Hepatocyte (in vitro differentiated cells): ENCODE measurements around the gene TUBA1C. TPM values are rescaled to one million over a fixed set of nuclear protein-coding genes. Genes with fewer than 3 reads are reported as not detected.

ENCODE experiments used
- DNase-seq: peaks from one replicate; pipeline ENCODE4 v3.0.0-alpha.2; 2016; ENCODE audit warnings: low spot score
- H2AFZ ChIP-seq: fragments of 200-600 bp; sonication (generic); 2 replicates; pipeline ENCODE4 v1.6.0; 2016; ENCODE audit warnings: antibody characterized with exemption, mild to moderate bottlenecking
- H3K27ac ChIP-seq: fragments of 200-600 bp; sonication (generic); 2 replicates; pipeline ENCODE4 v1.5.1; 2016; ENCODE audit warnings: mild to moderate bottlenecking
- H3K27me3 ChIP-seq: fragments of 200-600 bp; sonication (generic); 2 replicates; pipeline ENCODE4 v1.6.1; 2016
- H3K36me3 ChIP-seq: fragments of 200-600 bp; sonication (generic); replicated peaks from 2 replicates; pipeline ENCODE4 v1.5.1; 2016; ENCODE audit warnings: low read depth; ENCODE audit not compliant: insufficient read depth
- H3K4me1 ChIP-seq: fragments of 200-600 bp; sonication (generic); 2 replicates; pipeline ENCODE4 v1.5.1; 2016; ENCODE audit warnings: mild to moderate bottlenecking, moderate library complexity; ENCODE audit not compliant: insufficient read depth
- H3K4me2 ChIP-seq: fragments of 200-600 bp; sonication (generic); 2 replicates; pipeline ENCODE4 v1.6.0; 2016
- H3K4me3 ChIP-seq: fragments of 200-600 bp; sonication (generic); 2 replicates; pipeline ENCODE4 v1.5.1; 2016; ENCODE audit warnings: mild to moderate bottlenecking
- H3K79me2 ChIP-seq: fragments of 200-600 bp; sonication (generic); 2 replicates; pipeline ENCODE4 v1.6.0; 2017; ENCODE audit warnings: mild to moderate bottlenecking
- H3K9me2 ChIP-seq: fragments of 200-600 bp; sonication (generic); replicated peaks from 2 replicates; pipeline ENCODE4 v1.6.0; 2017; ENCODE audit warnings: mild to moderate bottlenecking; ENCODE audit not compliant: insufficient read depth
- H3K9me3 ChIP-seq: fragments of 200-600 bp; sonication (generic); 2 replicates; pipeline ENCODE4 v1.5.1; 2016; ENCODE audit warnings: low read depth, mild to moderate bottlenecking
- H4K20me1 ChIP-seq: fragments of 200-600 bp; sonication (generic); 2 replicates; pipeline ENCODE4 v1.6.0; 2016; ENCODE audit warnings: mild to moderate bottlenecking; ENCODE audit not compliant: insufficient read depth, poor library complexity, severe bottlenecking
- CTCF ChIP-seq: fragments of 200-600 bp; sonication (generic); IDR thresholded peaks from 2 replicates; pipeline ENCODE4 v1.5.1; 2016; ENCODE audit warnings: antibody characterized with exemption, mild to moderate bottlenecking; ENCODE audit not compliant: poor library complexity
- EZH2 ChIP-seq: fragments of 200-600 bp; sonication (generic); IDR thresholded peaks from 2 replicates; pipeline ENCODE4 v1.6.1; 2016; ENCODE audit warnings: antibody characterized with exemption, mild to moderate bottlenecking, borderline replicate concordance
- EZH2phosphoT487 ChIP-seq: fragments of 200-600 bp; sonication (generic); IDR thresholded peaks from one replicate; pipeline ENCODE4 v1.6.1; 2018; ENCODE audit warnings: antibody characterized with exemption, mild to moderate bottlenecking, low read depth, moderate library complexity; ENCODE audit not compliant: unreplicated experiment, severe bottlenecking
- WGBS: methylation state at CpG from one replicate; pipeline ENCODE4 v1.1.6; 2016; ENCODE audit warnings: low lambda C conversion rate; ENCODE audit errors: missing lambda C conversion rate; 5-methylcytosine and 5-hydroxymethylcytosine counted together
- polyA plus RNA-seq: library from polyadenylated mRNA; unstranded; fragments of >200 nt; fragmentation: Nextera tagmentation; extraction: Ambion mirVana; gene quantifications from 2 replicates; pipeline ENCODE4 v1.2.1, GENCODE V29; 2016
- total RNA-seq: library from RNA; depleted of rRNA; stranded (reverse); fragments of >200 nt; gene quantifications from 2 replicates; pipeline ENCODE4 v1.2.3, GENCODE V29; 2014

Gene TUBA1C
- total and polyA plus RNA-seq, 2 experiments from 2014 or later = 252 to 422 TPM

GRCh38 chr12:49227713-49228112, 37.2 kb upstream of the TUBA1C start:
- Histone ChIP-seq H4K20me1 (no peaks in the 10 kb centered on the region), H3K79me2 (no peaks in the 10 kb centered on the region), H3K27ac (no peak overlapping the region), H3K9me3 (no peaks in the 10 kb centered on the region), H3K9me2 (no peaks in the 10 kb centered on the region), H3K4me2 (no peak overlapping the region), H3K36me3 (no peaks in the 10 kb centered on the region), H3K27me3 (no peaks in the 10 kb centered on the region), H3K4me3 (no peak overlapping the region), H3K4me1 (peaks cover 4% of the 10 kb centered on the region), H2AFZ (no peak overlapping the region)
- no peak for TF ChIP-seq EZH2
- TF ChIP-seq CTCF = no peak
- TF ChIP-seq EZH2phosphoT487 = no peak
- 95% methylated on average over 3 of the region's 3 CpGs for WGBS
- DNase-seq = no peak

GRCh38 chr12:49228653-49229052, 36.2 kb upstream of the TUBA1C start:
- no peaks in the 10 kb centered on the region for H3K36me3 ChIP-seq
- no peaks in the 10 kb centered on the region for H3K79me2 ChIP-seq
- H4K20me1 ChIP-seq = no peaks in the 10 kb centered on the region
- H3K9me3 ChIP-seq = no peaks in the 10 kb centered on the region
- H3K27ac ChIP-seq = no peak overlapping the region
- no peaks in the 10 kb centered on the region for H3K27me3 ChIP-seq
- no peak overlapping the region for H2AFZ ChIP-seq
- WGBS = 64% methylated on average over 3 of the region's 3 CpGs
- no peak overlapping the region for H3K4me3 ChIP-seq
- peaks cover 13% of the 10 kb centered on the region for H3K4me1 ChIP-seq
- H3K9me2 ChIP-seq = no peaks in the 10 kb centered on the region
- DNase-seq = no peak
- TF ChIP-seq EZH2phosphoT487 (no peak), CTCF (no peak), EZH2 (no peak)
- no peak overlapping the region for H3K4me2 ChIP-seq

DNA sequence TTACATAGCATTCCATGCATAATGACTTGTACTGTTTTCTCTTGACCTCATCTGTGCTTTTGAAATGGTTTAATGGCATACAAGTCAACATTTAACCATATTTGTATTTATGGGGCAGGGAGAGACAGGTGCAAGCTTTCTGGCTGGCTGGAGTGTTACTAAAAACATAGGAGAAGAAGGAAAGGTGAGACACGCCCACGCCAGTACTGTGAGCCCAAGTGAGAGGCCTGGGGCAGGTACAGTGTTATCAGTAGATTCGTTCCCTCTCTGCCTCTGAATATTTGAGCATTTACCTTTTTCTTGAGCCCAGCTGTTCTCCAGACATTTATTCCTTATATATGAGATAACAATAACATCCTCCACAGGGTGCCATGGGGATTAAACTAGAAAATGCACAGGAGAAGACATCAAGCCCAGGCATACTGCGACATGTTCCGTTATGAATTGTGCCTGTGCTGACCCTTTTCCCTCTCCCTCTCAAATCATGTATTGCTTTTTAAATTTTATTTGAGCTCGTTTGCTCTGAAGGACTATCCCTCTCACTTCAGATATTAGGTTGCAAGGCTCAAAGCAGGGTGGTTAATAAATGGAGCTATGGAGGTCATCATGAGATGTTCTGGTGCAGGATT, 34.6 kb upstream of the TUBA1C start:
- WGBS = 79% methylated on average over 6 of the region's 6 CpGs
- no peaks in the 10 kb centered on the region for H3K9me2 ChIP-seq
- no peak overlapping the region for H2AFZ ChIP-seq
- H4K20me1 ChIP-seq = no peaks in the 10 kb centered on the region
- no peaks in the 10 kb centered on the region for H3K27me3 ChIP-seq
- H3K4me3 ChIP-seq = no peak overlapping the region
- no peaks in the 10 kb centered on the region for H3K79me2 ChIP-seq
- H3K4me2 ChIP-seq = no peak overlapping the region
- no peak overlapping the region for H3K27ac ChIP-seq
- DNase-seq = no peak
- no peaks in the 10 kb centered on the region for H3K9me3 ChIP-seq
- TF ChIP-seq EZH2phosphoT487 (no peak), EZH2 (no peak), CTCF (no peak)
- H3K4me1 ChIP-seq = peaks cover 15% of the 10 kb centered on the region
- no peaks in the 10 kb centered on the region for H3K36me3 ChIP-seq

- H3K27ac ChIP-seq = no peak overlapping the region
- DNase-seq = no peak
- no peak for TF ChIP-seq EZH2
- no peak for TF ChIP-seq CTCF
- TF ChIP-seq EZH2phosphoT487 = no peak
These were observed 34.1 kb upstream of the TUBA1C start for GRCh38 chr12:49230805-49231194.

More at GRCh38 chr12:49230805-49231194, 34.1 kb upstream of the TUBA1C start:
- H3K79me2 ChIP-seq = no peaks in the 10 kb centered on the region
- 94% methylated on average over 3 of the region's 3 CpGs for WGBS
- H3K4me2 ChIP-seq = no peak overlapping the region
- H3K4me3 ChIP-seq = no peak overlapping the region
- no peaks in the 10 kb centered on the region for H3K36me3 ChIP-seq
- H3K9me3 ChIP-seq = no peaks in the 10 kb centered on the region
- no peaks in the 10 kb centered on the region for H4K20me1 ChIP-seq
- peaks cover 15% of the 10 kb centered on the region for H3K4me1 ChIP-seq
- H3K9me2 ChIP-seq = no peaks in the 10 kb centered on the region
- H2AFZ ChIP-seq = no peak overlapping the region
- H3K27me3 ChIP-seq = no peaks in the 10 kb centered on the region
